Heart left ventricle (tissue), 16 donors: ENCODE measurements around the gene LZTS2. TPM values are rescaled to one million over a fixed set of nuclear protein-coding genes. Genes with fewer than 3 reads are reported as not detected.

Source experiments
- ATAC-seq, 4 donors: fragments of 200-7000 bp; cut with Tn5 transposase; one replicate each; pipeline ENCODE4 v1.9.1; 2020 to 2022; ENCODE audit warnings: moderate library complexity in 4 of 4, mild to moderate bottlenecking in 3 of 4, moderate number of reproducible peaks in 1 of 4
- DNase-seq, 5 donors: peaks; one replicate each; pipeline ENCODE4 v3.0.0-alpha.2; 2020
- H3K27ac ChIP-seq, 12 donors: fragments of 200-600 bp; sonication (generic) in 4 of 12; one replicate each; pipeline versions ENCODE4 v1.5.0 to v1.8.0; 2016 to 2022; ENCODE audit warnings: mild to moderate bottlenecking in 2 of 12
- H3K27me3 ChIP-seq, 9 donors: fragments of 200-600 bp; sonication (generic) in 2 of 9; one replicate each; pipeline versions ENCODE4 v1.5.1 to v1.8.0; 2016 to 2022; ENCODE audit warnings: mild to moderate bottlenecking in 3 of 9
- H3K36me3 ChIP-seq, 9 donors: fragments of 200-600 bp; sonication (generic) in 2 of 9; one replicate each; pipeline versions ENCODE4 v1.5.0 to v1.8.0; 2018 to 2022; ENCODE audit warnings: mild to moderate bottlenecking in 2 of 9
- H3K4me1 ChIP-seq, 12 donors: fragments of 200-600 bp; sonication (generic) in 4 of 12; one replicate each; pipeline versions ENCODE4 v1.5.0 to v1.8.0; 2016 to 2022; ENCODE audit warnings: mild to moderate bottlenecking in 3 of 12
- H3K4me3 ChIP-seq, 12 donors: fragments of 200-600 bp; sonication (generic) in 4 of 12; one replicate each; pipeline versions ENCODE4 v1.5.0 to v1.8.0; 2017 to 2022; ENCODE audit warnings: mild to moderate bottlenecking in 9 of 12, moderate library complexity in 4 of 12
- H3K9me3 ChIP-seq, 12 donors: fragments of 200-600 bp; sonication (generic) in 4 of 12; one replicate each; pipeline versions ENCODE4 v1.5.0 to v1.8.0; 2016 to 2022; ENCODE audit warnings: mild to moderate bottlenecking in 1 of 12
- POLR2A ChIP-seq, 2 donors: fragments of 450-650 bp; IDR thresholded peaks; one replicate each; pipeline ENCODE4 v1.6.1; 2017; ENCODE audit warnings: antibody characterized with exemption in 2 of 2, mild to moderate bottlenecking in 2 of 2, moderate library complexity in 2 of 2
- WGBS, 4 donors: extraction: QIAGEN DNeasy Blood & Tissue Kit in 2 of 4; methylation state at CpG; one replicate each; pipeline versions ENCODE4 v1.1.5 to v1.1.7; 2013 to 2018; 5-methylcytosine and 5-hydroxymethylcytosine counted together
- intact Hi-C, 10 donors: fragments of 100-400 bp; cut with DNase I; formaldehyde crosslinking; loops; one replicate each; pipeline versions ENCODE4 v1.11.1 to v1.14.2; 2022
- polyA plus RNA-seq, 2 donors: library from polyadenylated mRNA; stranded (reverse); fragments of 200-250 nt; gene quantifications; one replicate each; pipeline ENCODE4 v1.2.3, GENCODE V29; 2013
- total RNA-seq, 9 donors: library from RNA; depleted of rRNA in 2 of 9; stranded (reverse); fragments of >200 nt in 2 of 9; fragmentation: NEBNext Ultra II Directional in 3 of 9; extraction: Animal tissue kit (Norgen Biotek cat#: 25700) in 3 of 9; gene quantifications; one replicate each; pipeline versions ENCODE4 v1.1.0 to v1.2.4, GENCODE V29; 2016 to 2023
- TF ChIP-seq, protein P1 (sequence below), 12 donors: fragments of 200-600 bp; sonication (generic) in 4 of 12; IDR thresholded peaks; one replicate each; pipeline versions ENCODE4 v1.5.0 to v1.8.0; 2018 to 2022; ENCODE audit warnings: antibody characterized with exemption in 12 of 12, mild to moderate bottlenecking in 5 of 12
- donor health status: ischemic (EF 13 %, LVEDD 7.1; RV severe dilation, severe dysfunction).
- donor health status: healthy with polysubstance abuse.
- donor health status: DM: no; HTN: yes; CAD: no.
- donor health status: DM: no; HTN: no; CAD: no.
- donor health status: ischemic (EF 25% LVEDD 6.9; RV normal size, moderate dysfunction).
- donor health status: ischemic (EF 25% LVEDD 5.7; RV mildly dilated, moderate dysfunction).
- donor health status: healthy.
- donor health status: DM: yes; HTN: yes; CAD: no.
- donor health status: ischemic (EF 35%, LVEDD 5.7; RV mildly dilated, moderate dysfunction).
- donor health status: nonischemic (EF 11% LVEDD 7.7; RV severe dilation, severe dysfunction).
- donor health status: DM: yes; HTN: yes; CAD: no.
- donor health status: PGD.
- donor health status: ischemic (EF 29% LVEDD 5.4; RV normal size, mild dysfunction).
- donor health status: nonischemic (EF 23%, LVEDD 6.1; RV moderate dilation, normal function).

The LZTS2 gene
- total and polyA plus RNA-seq, 11 donors: 33.7 to 93.0 (median 40.9) TPM

GRCh38 chr10:101021239-101021638, 21.6 kb downstream of the LZTS2 start:
- intact Hi-C loops: no loop called here
- ATAC-seq (no peak), DNase-seq (no peak)
- Histone ChIP-seq H3K4me1 (peaks cover 0 to 15% (median 6%) of the 10 kb centered on the region in 12 donors), H3K9me3 (no peaks in the 10 kb centered on the region), H3K27ac (no peak overlapping the region), H3K36me3 (no peaks in the 10 kb centered on the region), H3K4me3 (no peak overlapping the region), H3K27me3 (peaks cover 0 to 17% (median 3%) of the 10 kb centered on the region in 9 donors)
- WGBS, 4 donors: 83 to 89% (median 88%) methylated on average over 4 of the region's 4 CpGs
- no peak for TF ChIP-seq POLR2A (IDR thresholded peaks at IDR 0.05)
- TF ChIP-seq, protein P1, sequence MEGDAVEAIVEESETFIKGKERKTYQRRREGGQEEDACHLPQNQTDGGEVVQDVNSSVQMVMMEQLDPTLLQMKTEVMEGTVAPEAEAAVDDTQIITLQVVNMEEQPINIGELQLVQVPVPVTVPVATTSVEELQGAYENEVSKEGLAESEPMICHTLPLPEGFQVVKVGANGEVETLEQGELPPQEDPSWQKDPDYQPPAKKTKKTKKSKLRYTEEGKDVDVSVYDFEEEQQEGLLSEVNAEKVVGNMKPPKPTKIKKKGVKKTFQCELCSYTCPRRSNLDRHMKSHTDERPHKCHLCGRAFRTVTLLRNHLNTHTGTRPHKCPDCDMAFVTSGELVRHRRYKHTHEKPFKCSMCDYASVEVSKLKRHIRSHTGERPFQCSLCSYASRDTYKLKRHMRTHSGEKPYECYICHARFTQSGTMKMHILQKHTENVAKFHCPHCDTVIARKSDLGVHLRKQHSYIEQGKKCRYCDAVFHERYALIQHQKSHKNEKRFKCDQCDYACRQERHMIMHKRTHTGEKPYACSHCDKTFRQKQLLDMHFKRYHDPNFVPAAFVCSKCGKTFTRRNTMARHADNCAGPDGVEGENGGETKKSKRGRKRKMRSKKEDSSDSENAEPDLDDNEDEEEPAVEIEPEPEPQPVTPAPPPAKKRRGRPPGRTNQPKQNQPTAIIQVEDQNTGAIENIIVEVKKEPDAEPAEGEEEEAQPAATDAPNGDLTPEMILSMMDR (IDR thresholded peaks at IDR 0.05): no peak

DNA sequence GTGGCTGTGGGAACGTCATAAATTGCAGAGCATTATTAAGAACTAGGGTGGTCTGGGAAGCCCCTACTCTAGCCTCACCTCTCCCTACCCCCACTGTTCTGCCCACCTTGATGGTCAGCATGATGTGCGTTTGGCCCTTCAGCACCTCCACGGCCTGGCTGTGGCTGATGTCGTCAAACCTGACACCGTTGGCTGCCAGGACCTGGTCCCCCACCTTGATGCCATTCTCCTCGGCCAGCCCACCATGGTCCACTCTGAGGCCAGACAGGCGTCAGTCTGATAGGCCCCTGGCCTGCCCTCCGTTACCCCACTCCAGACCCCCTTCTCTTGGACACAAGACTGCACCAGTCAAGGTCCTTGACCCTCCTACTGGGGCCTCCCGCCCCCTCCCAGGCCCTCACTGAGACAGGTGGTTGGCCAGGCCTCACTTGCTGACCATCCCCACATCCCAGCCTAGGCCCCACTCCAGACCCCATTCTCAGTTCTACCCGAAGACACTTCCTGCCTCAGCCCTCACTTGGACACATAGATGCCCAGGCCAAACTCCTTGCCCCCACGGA, 22.2 kb downstream of the LZTS2 start:
- Histone ChIP-seq H3K4me1 (peaks cover 0 to 15% (median 6%) of the 10 kb centered on the region in 12 donors), H3K36me3 (no peaks in the 10 kb centered on the region), H3K27ac (no peak overlapping the region), H3K4me3 (no peak overlapping the region), H3K27me3 (peaks cover 0 to 17% (median 0%) of the 10 kb centered on the region in 9 donors), H3K9me3 (no peaks in the 10 kb centered on the region)
- TF ChIP-seq, protein P1 (IDR thresholded peaks at IDR 0.05): no peak
- TF ChIP-seq POLR2A (IDR thresholded peaks at IDR 0.05): no peak
- intact Hi-C loops: no loop called here
- 88 to 92% (median 90%) methylated on average over 11 of the region's 11 CpGs for WGBS, 4 donors
- peak in 1 of 5 donors; percentile 46 for DNase-seq
- no peak for ATAC-seq

DNA sequence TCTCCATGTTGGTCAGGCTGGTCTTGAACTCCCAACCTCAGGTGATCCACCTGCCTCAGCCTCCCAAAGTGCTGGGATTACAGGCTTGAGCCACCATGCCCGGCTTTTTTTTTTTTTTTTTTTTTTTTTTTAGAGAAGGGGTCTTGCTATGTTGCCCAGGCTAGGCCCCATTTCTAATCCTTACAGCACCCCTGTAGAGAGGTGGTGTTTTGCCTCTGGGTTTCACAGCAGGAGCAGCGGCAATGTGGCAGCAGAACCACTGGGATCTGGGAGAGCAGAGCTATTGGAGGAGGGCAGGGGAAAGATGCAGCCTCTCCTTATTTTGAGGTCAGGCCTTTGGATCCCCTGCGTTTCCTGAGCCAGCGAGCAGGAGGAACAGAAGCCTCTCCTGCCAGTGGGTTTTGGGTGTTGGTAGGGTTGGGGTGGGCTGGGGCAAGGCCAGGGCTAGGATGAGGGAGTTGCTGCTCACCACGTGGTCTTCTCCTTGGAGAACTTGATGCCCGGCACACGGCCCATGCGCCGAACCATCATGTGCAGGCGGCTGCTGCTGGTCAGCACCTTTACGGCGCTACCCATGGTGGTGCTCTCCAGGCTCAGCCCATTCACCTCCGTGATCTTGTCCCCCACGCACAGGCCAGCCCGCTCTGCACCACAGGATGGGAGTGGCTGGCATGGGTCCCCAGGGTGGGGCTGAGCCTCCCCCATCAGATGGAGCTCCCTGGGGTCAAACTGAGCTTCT, 23.5 kb downstream of the LZTS2 start:
- Histone ChIP-seq H3K9me3 (no peaks in the 10 kb centered on the region), H3K4me1 (peaks cover 0 to 11% (median 6%) of the 10 kb centered on the region in 12 donors), H3K27ac (no peak overlapping the region), H3K36me3 (no peaks in the 10 kb centered on the region), H3K4me3 (no peak overlapping the region), H3K27me3 (peaks cover 0 to 10% (median 0%) of the 10 kb centered on the region in 9 donors)
- intact Hi-C loops: no loop called here
- TF ChIP-seq POLR2A (IDR thresholded peaks at IDR 0.05): no peak
- TF ChIP-seq, protein P1 (IDR thresholded peaks at IDR 0.05): no peak
- ATAC-seq (no peak), DNase-seq (peak in 1 of 5 donors; percentile 51)
- WGBS, 4 donors: 90 to 96% (median 91%) methylated on average over 4 to 15 of the region's 15 CpGs

GRCh38 chr10:101027106-101027720, 27.6 kb downstream of the LZTS2 start:
- H3K27me3 ChIP-seq: no peaks in the 10 kb centered on the region
- ATAC-seq (no peak), DNase-seq (no peak)
- 74 to 82% (median 79%) methylated on average over 10 of the region's 10 CpGs for WGBS, 4 donors
- H3K9me3 ChIP-seq: no peaks in the 10 kb centered on the region
- TF ChIP-seq, protein P1 (IDR thresholded peaks at IDR 0.05): no peak
- TF ChIP-seq POLR2A (IDR thresholded peaks at IDR 0.05): no peak
- H3K27ac ChIP-seq: no peak overlapping the region
- no peak overlapping the region for H3K4me3 ChIP-seq
- intact Hi-C loops: loop anchor here in 1 of 10 donors (5.0 kb wide), 1 partner anchor 40 kb away; the partner anchor contains the start of genes MRPL43 and TWNK
- peaks cover 0 to 23% (median 7%) of the 10 kb centered on the region in 12 donors for H3K4me1 ChIP-seq
- H3K36me3 ChIP-seq: no peaks in the 10 kb centered on the region
